HG03060 (cell line): ENCODE data around the gene FHOD3.

Experiments used
- ATAC-seq: cut with Tn5 transposase; IDR thresholded peaks from one replicate; pipeline ENCODE4 v1.9.1; 2021; ENCODE audit warnings: low read depth, moderate number of reproducible peaks; ENCODE audit not compliant: unreplicated experiment

FHOD3 gene

GRCh38 chr18:36675076-36675475 lies 377.6 kb downstream of the FHOD3 start:
- no peak for ATAC-seq

- ATAC-seq = no peak
Observed at GRCh38 chr18:36675542-36675941, 378.0 kb downstream of the FHOD3 start.

GRCh38 chr18:36676629-36677028 lies 379.1 kb downstream of the FHOD3 start:
- ATAC-seq = no peak

- no peak for ATAC-seq
Observed at GRCh38 chr18:36680042-36680441, 382.5 kb downstream of the FHOD3 start.

GRCh38 chr18:36685580-36685979 lies 388.1 kb downstream of the FHOD3 start:
- ATAC-seq = no peak

GRCh38 chr18:36688020-36688965 lies 390.8 kb downstream of the FHOD3 start:
- ATAC-seq = no peak

GRCh38 chr18:36692371-36692770 lies 394.9 kb downstream of the FHOD3 start:
- no peak for ATAC-seq

- ATAC-seq = no peak
Observed at GRCh38 chr18:36692921-36693332, 395.4 kb downstream of the FHOD3 start.

GRCh38 chr18:36693931-36694620 lies 396.6 kb downstream of the FHOD3 start:
- ATAC-seq = no peak

GRCh38 chr18:36695806-36696205 lies 398.3 kb downstream of the FHOD3 start:
- ATAC-seq = no peak

GRCh38 chr18:36697905-36698304 lies 400.4 kb downstream of the FHOD3 start:
- ATAC-seq = no peak

GRCh38 chr18:36700955-36701354 lies 403.4 kb downstream of the FHOD3 start:
- no peak for ATAC-seq

- ATAC-seq = no peak
Observed at GRCh38 chr18:36702401-36703013, 405.0 kb downstream of the FHOD3 start.

- ATAC-seq = no peak
Observed at GRCh38 chr18:36704156-36704555, 406.6 kb downstream of the FHOD3 start.

GRCh38 chr18:36706134-36706881 lies 408.8 kb downstream of the FHOD3 start:
- ATAC-seq = no peak

- ATAC-seq = no peak
Observed at GRCh38 chr18:36708366-36708765, 410.9 kb downstream of the FHOD3 start.

GRCh38 chr18:36709315-36709714 lies 411.8 kb downstream of the FHOD3 start:
- no peak for ATAC-seq

GRCh38 chr18:36711014-36711725 lies 413.7 kb downstream of the FHOD3 start:
- ATAC-seq = no peak

GRCh38 chr18:36711813-36712444 lies 414.4 kb downstream of the FHOD3 start:
- no peak for ATAC-seq
